ENCODE results near the gene WDR3.
"Not testable (repeated sequence)": the region's sequence is repeated elsewhere in the genome, so short reads cannot be mapped to it uniquely, and the experiment has no call there.

WDR3 gene

GRCh38 chr1:117911051-117911450, 18.5 kb upstream of the WDR3 start:
- Histone ChIP-seq H3K36me3 (ENCODE audit: control insufficient read depth, insufficient read depth, low read length) (peaks cover 6% of the 10 kb centered on the region), H3K9ac (ENCODE audit: low read length) (no peak overlapping the region), H3K4me3 (ENCODE audit: low read length) (no peak overlapping the region), H3K4me1 (ENCODE audit: control insufficient read depth, insufficient read depth, low read length) (no peaks in the 10 kb centered on the region), H3K27me3 (ENCODE audit: control insufficient read depth, insufficient read depth, low read length) (no peaks in the 10 kb centered on the region), H3K9me3 (ENCODE audit: control insufficient read depth, low read length) (no peaks in the 10 kb centered on the region)

- Histone ChIP-seq H3K4me3 (ENCODE audit: low read length) (no peak overlapping the region), H3K9ac (ENCODE audit: low read length) (no peak overlapping the region), H3K36me3 (ENCODE audit: control insufficient read depth, insufficient read depth, low read length) (no peaks in the 10 kb centered on the region), H3K9me3 (ENCODE audit: control insufficient read depth, low read length) (no peaks in the 10 kb centered on the region), H3K4me1 (ENCODE audit: control insufficient read depth, insufficient read depth, low read length) (no peaks in the 10 kb centered on the region), H3K27me3 (ENCODE audit: control insufficient read depth, insufficient read depth, low read length) (no peaks in the 10 kb centered on the region)
These were observed 10.2 kb upstream of the WDR3 start for GRCh38 chr1:117919376-117919775.

- Histone ChIP-seq H3K9ac (ENCODE audit: low read length) (no peak overlapping the region), H3K36me3 (ENCODE audit: control insufficient read depth, insufficient read depth, low read length) (no peaks in the 10 kb centered on the region), H3K27me3 (ENCODE audit: control insufficient read depth, insufficient read depth, low read length) (no peaks in the 10 kb centered on the region), H3K4me3 (ENCODE audit: low read length) (no peak overlapping the region), H3K9me3 (ENCODE audit: control insufficient read depth, low read length) (no peaks in the 10 kb centered on the region), H3K4me1 (ENCODE audit: control insufficient read depth, insufficient read depth, low read length) (no peaks in the 10 kb centered on the region)
These were observed 7.5 kb upstream of the WDR3 start for GRCh38 chr1:117921991-117922390.

DNA sequence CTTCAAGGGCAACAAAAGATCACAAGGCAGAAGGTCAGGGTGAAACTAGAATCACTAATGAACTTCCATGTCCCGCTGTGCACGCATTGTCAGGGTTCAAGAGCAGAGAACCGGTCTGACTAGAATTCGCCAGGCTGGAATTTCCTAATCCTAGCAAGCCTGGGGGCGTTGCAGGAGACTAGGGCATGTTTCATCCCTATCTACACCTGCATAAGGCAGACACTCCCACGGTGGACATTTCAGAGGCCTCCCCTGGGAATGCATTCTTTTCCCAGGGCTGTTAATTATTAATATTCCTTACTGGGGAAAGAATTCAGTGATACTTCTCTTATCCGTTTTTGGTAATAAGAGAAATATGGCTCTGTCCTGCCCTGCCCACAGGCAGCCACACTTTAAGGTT, 6.8 kb upstream of the WDR3 start:
- H3K27me3 ChIP-seq (ENCODE audit: control insufficient read depth, insufficient read depth, low read length); H3K4me3 ChIP-seq (ENCODE audit: low read length); H3K9me3 ChIP-seq (ENCODE audit: control insufficient read depth, low read length); H3K4me1 ChIP-seq (ENCODE audit: control insufficient read depth, insufficient read depth, low read length); H3K9ac ChIP-seq (ENCODE audit: low read length); H3K36me3 ChIP-seq (ENCODE audit: control insufficient read depth, insufficient read depth, low read length): not testable (repeated sequence)

DNA sequence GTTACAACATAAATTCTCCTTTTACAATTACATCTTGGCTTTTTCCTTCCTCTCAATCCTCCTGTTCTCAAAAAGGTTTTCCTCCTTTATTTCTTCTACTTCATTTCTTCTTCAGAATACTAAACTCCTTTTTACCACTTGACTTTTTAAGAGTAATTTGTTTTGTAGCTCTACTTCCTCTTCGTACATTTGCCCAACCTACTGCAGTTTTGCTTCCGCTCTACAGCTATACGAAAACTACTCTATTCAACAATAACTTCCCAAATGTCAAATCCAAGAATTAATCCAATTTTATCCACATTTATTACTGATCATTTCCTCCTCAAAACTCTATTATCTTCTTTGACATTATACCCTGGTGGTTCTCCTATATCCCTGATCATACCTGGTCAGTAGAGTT, 3.6 kb upstream of the WDR3 start:
- Histone ChIP-seq H3K9ac (ENCODE audit: low read length) (no peak overlapping the region), H3K4me1 (ENCODE audit: control insufficient read depth, insufficient read depth, low read length) (peaks cover 11% of the 10 kb centered on the region)

GRCh38 chr1:117928881-117929342, 627 bp upstream of the WDR3 start:
- no peaks in the 10 kb centered on the region for H3K36me3 ChIP-seq (ENCODE audit: control insufficient read depth, insufficient read depth, low read length)
- H3K9me3 ChIP-seq (ENCODE audit: control insufficient read depth, low read length): no peaks in the 10 kb centered on the region
- peaks cover 13% of the 10 kb centered on the region for H3K4me1 ChIP-seq (ENCODE audit: control insufficient read depth, insufficient read depth, low read length)
- H3K27me3 ChIP-seq (ENCODE audit: control insufficient read depth, insufficient read depth, low read length): no peaks in the 10 kb centered on the region
- H3K9ac ChIP-seq (ENCODE audit: low read length): peak overlapping the region; percentile 75
- H3K4me3 ChIP-seq (ENCODE audit: low read length): peak overlapping the region; percentile 91

More for the DNA sequence above, 3.6 kb upstream of the WDR3 start:
- no peak overlapping the region for H3K4me3 ChIP-seq (ENCODE audit: low read length)
- no peaks in the 10 kb centered on the region for H3K27me3 ChIP-seq (ENCODE audit: control insufficient read depth, insufficient read depth, low read length)
- H3K9me3 ChIP-seq (ENCODE audit: control insufficient read depth, low read length): no peaks in the 10 kb centered on the region
- no peaks in the 10 kb centered on the region for H3K36me3 ChIP-seq (ENCODE audit: control insufficient read depth, insufficient read depth, low read length)

GRCh38 chr1:117930173-117930447, 571 bp downstream of the WDR3 start:
- Histone ChIP-seq H3K4me1 (ENCODE audit: control insufficient read depth, insufficient read depth, low read length) (peaks cover 13% of the 10 kb centered on the region), H3K9ac (ENCODE audit: low read length) (peak overlapping the region; percentile 75), H3K36me3 (ENCODE audit: control insufficient read depth, insufficient read depth, low read length) (no peaks in the 10 kb centered on the region), H3K27me3 (ENCODE audit: control insufficient read depth, insufficient read depth, low read length) (no peaks in the 10 kb centered on the region), H3K4me3 (ENCODE audit: low read length) (peak overlapping the region; percentile 91), H3K9me3 (ENCODE audit: control insufficient read depth, low read length) (no peaks in the 10 kb centered on the region)

DNA sequence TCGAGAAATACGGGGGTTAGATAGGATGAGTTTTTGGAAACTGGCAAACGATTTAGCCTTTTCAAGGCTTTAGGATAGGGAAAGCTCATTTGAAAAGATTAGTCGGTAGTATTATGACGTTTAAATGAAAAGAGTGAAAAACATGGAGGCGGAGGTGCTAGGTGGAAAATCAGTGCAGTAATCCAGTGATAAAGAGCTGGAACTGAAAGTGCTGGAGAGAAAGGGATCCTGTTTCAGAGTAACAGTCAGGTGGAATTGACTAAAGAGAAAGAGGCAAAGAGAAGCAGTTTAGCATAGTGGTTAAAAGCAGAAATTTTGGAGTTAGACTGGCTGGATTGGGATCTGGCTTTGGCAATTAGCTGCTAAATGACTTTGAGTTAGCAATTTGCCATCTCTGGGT, 945 bp downstream of the WDR3 start:
- Histone ChIP-seq H3K27me3 (ENCODE audit: control insufficient read depth, insufficient read depth, low read length) (no peaks in the 10 kb centered on the region), H3K4me3 (ENCODE audit: low read length) (peak overlapping the region; percentile 91), H3K9ac (ENCODE audit: low read length) (peak overlapping the region; percentile 75), H3K36me3 (ENCODE audit: control insufficient read depth, insufficient read depth, low read length) (no peaks in the 10 kb centered on the region), H3K9me3 (ENCODE audit: control insufficient read depth, low read length) (no peaks in the 10 kb centered on the region), H3K4me1 (ENCODE audit: control insufficient read depth, insufficient read depth, low read length) (peaks cover 13% of the 10 kb centered on the region)

DNA sequence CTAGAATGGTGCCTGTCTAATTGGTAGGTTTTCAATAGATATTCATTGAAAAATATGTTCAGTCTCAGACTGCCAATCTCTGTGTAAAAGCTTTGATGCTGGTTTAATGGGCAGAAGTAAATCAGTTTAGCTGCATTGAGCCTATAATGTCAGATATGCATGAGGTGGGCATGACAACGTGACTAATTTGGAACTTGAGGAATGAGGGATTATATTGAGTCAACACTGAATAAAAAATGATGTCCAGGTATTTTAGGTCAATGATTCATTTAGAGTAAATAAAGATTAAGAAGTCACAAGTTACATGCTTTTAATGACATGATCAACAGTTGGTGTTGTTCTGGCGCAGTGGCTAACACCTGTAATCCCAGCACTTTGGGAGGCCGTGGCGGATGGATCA, 3.0 kb downstream of the WDR3 start:
- no peaks in the 10 kb centered on the region for H3K9me3 ChIP-seq (ENCODE audit: control insufficient read depth, low read length)
- no peak overlapping the region for H3K4me3 ChIP-seq (ENCODE audit: low read length)
- no peaks in the 10 kb centered on the region for H3K36me3 ChIP-seq (ENCODE audit: control insufficient read depth, insufficient read depth, low read length)
- H3K4me1 ChIP-seq (ENCODE audit: control insufficient read depth, insufficient read depth, low read length): peaks cover 13% of the 10 kb centered on the region
- no peaks in the 10 kb centered on the region for H3K27me3 ChIP-seq (ENCODE audit: control insufficient read depth, insufficient read depth, low read length)
- H3K9ac ChIP-seq (ENCODE audit: low read length): no peak overlapping the region

GRCh38 chr1:117933769-117934168, 4.2 kb downstream of the WDR3 start:
- no peaks in the 10 kb centered on the region for H3K9me3 ChIP-seq (ENCODE audit: control insufficient read depth, low read length)
- no peak overlapping the region for H3K9ac ChIP-seq (ENCODE audit: low read length)
- peaks cover 7% of the 10 kb centered on the region for H3K4me1 ChIP-seq (ENCODE audit: control insufficient read depth, insufficient read depth, low read length)
- no peaks in the 10 kb centered on the region for H3K27me3 ChIP-seq (ENCODE audit: control insufficient read depth, insufficient read depth, low read length)
- H3K36me3 ChIP-seq (ENCODE audit: control insufficient read depth, insufficient read depth, low read length): no peaks in the 10 kb centered on the region
- no peak overlapping the region for H3K4me3 ChIP-seq (ENCODE audit: low read length)

DNA sequence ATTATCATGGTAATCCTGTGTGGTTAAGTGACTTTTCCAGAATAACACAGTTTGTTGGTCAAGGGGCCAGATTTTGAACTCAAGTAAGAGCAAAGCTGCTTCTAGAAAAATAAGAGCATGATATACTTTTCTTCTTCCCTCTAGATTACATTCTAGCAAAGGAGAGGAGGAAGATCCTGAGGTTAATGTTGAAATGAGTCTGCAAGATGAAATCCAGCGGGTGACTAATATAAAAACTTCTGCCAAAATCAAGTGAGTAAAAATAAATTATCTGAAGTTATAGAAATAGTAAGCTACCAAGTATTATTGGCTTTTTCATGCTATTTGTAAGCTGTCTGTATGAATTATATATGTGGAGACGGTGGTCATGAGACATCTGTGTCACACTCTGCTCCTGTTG, 12.8 kb downstream of the WDR3 start:
- Histone ChIP-seq H3K9ac (ENCODE audit: low read length) (no peak overlapping the region), H3K4me3 (ENCODE audit: low read length) (no peak overlapping the region), H3K4me1 (ENCODE audit: control insufficient read depth, insufficient read depth, low read length) (no peaks in the 10 kb centered on the region), H3K36me3 (ENCODE audit: control insufficient read depth, insufficient read depth, low read length) (no peaks in the 10 kb centered on the region), H3K27me3 (ENCODE audit: control insufficient read depth, insufficient read depth, low read length) (no peaks in the 10 kb centered on the region), H3K9me3 (ENCODE audit: control insufficient read depth, low read length) (no peaks in the 10 kb centered on the region)

DNA sequence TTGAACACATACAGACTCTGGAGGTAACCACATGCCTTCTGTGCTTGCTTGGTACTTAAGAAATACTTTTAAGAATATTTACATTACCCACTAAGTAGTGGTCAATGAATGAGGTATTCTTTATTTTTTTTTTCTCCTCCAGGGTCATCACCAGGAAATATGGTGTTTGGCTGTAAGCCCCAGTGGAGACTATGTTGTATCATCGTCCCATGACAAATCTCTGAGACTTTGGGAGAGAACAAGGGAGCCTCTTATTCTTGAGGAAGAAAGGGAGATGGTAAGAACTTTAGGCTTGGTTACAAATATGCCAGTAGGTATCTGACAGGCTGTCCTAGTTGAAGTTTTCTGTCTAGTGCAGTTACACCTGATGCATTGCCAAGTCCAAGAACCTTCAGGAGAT, 22.8 kb downstream of the WDR3 start:
- no peaks in the 10 kb centered on the region for H3K27me3 ChIP-seq (ENCODE audit: control insufficient read depth, insufficient read depth, low read length)
- H3K4me3 ChIP-seq (ENCODE audit: low read length): no peak overlapping the region
- no peaks in the 10 kb centered on the region for H3K9me3 ChIP-seq (ENCODE audit: control insufficient read depth, low read length)
- no peaks in the 10 kb centered on the region for H3K4me1 ChIP-seq (ENCODE audit: control insufficient read depth, insufficient read depth, low read length)
- no peaks in the 10 kb centered on the region for H3K36me3 ChIP-seq (ENCODE audit: control insufficient read depth, insufficient read depth, low read length)
- H3K9ac ChIP-seq (ENCODE audit: low read length): no peak overlapping the region

DNA sequence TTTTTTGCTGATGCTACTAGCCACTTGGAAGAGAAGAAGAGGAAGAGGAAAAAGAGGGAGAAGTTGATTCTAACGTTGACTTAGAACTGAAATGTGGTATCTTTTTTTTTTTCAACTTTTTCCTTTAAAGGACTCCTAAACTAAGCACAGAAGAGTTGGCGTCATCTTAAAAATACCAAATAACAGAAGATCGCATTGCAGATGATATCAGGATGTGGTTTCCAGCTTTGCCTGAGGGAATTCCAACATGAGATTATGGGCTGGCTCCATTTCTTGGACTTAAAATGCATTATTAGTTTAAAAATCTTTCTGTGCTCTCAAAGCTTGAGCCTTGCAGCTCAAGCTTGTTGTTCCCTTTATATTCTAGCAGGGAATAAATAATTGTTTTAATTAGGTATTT, 29.8 kb downstream of the WDR3 start:
- no peaks in the 10 kb centered on the region for H3K4me1 ChIP-seq (ENCODE audit: control insufficient read depth, insufficient read depth, low read length)
- peaks cover 9% of the 10 kb centered on the region for H3K36me3 ChIP-seq (ENCODE audit: control insufficient read depth, insufficient read depth, low read length)
- no peak overlapping the region for H3K9ac ChIP-seq (ENCODE audit: low read length)
- no peaks in the 10 kb centered on the region for H3K27me3 ChIP-seq (ENCODE audit: control insufficient read depth, insufficient read depth, low read length)
- no peaks in the 10 kb centered on the region for H3K9me3 ChIP-seq (ENCODE audit: control insufficient read depth, low read length)
- H3K4me3 ChIP-seq (ENCODE audit: low read length): no peak overlapping the region

Data from mucosa of stomach (tissue), 1 donor.